ENCODE data around the gene POTEF. TPM values are rescaled to one million over a fixed set of nuclear protein-coding genes. Genes with fewer than 3 reads are reported as not detected.
"Not testable (repeated sequence)": the region's sequence is repeated elsewhere in the genome, so short reads cannot be mapped to it uniquely, and the experiment has no call there.

Gene POTEF
- total RNA-seq, 2 donors from 2014 or later: not detected

- TF ChIP-seq CTCF (IDR thresholded peaks at IDR 0.05) (no peak), POLR2A (IDR thresholded peaks at IDR 0.05) (no peak)
- H3K27me3 ChIP-seq: no peaks in the 10 kb centered on the region
- H3K4me1 ChIP-seq: peaks cover 12% of the 10 kb centered on the region
- peaks cover 0 to 3% of the 10 kb centered on the region in 2 donors for H3K36me3 ChIP-seq (replicated peaks in 1 of 2; ENCODE audit: insufficient read depth in 1 of 2, low read depth in 2 of 2)
- DNase-seq (no peak), ATAC-seq (no peak)
- no peak overlapping the region for H3K4me3 ChIP-seq
- H3K9me3 ChIP-seq: no peaks in the 10 kb centered on the region
- H3K27ac ChIP-seq: no peak overlapping the region
- intact Hi-C loops (cut with DNase I): no loop called here
- 73 to 78% methylated on average over 6 to 9 of the region's 9 CpGs for WGBS, 2 donors
These were observed 27.6 kb upstream of the POTEF start for GRCh38 chr2:130156624-130157004.

GRCh38 chr2:130155956-130156623 is 27.1 kb upstream of the POTEF start:
- H3K27ac ChIP-seq; H3K4me3 ChIP-seq; H3K27me3 ChIP-seq; H3K9me3 ChIP-seq; H3K36me3 ChIP-seq (replicated peaks in 1 of 2; ENCODE audit: insufficient read depth in 1 of 2, low read depth in 2 of 2); intact Hi-C loops (cut with DNase I): not testable (repeated sequence)
- 0 to 15% methylated on average over 3 to 16 of the region's 16 CpGs for WGBS, 2 donors
- TF ChIP-seq CTCF (IDR thresholded peaks at IDR 0.05): peak; percentile 61 to 79 (median 71)
- H3K4me1 ChIP-seq: peaks cover 12% of the 10 kb centered on the region
- ATAC-seq (peak; percentile 93), DNase-seq (peak; percentile 84 to 92 (median 90))

- 93 to 96% methylated on average over 21 to 23 of the region's 29 CpGs for WGBS, 2 donors
- peaks cover 0 to 3% of the 10 kb centered on the region in 2 donors for H3K36me3 ChIP-seq (replicated peaks in 1 of 2; ENCODE audit: insufficient read depth in 1 of 2, low read depth in 2 of 2)
- peaks cover 12% of the 10 kb centered on the region for H3K4me1 ChIP-seq
- H3K27me3 ChIP-seq: no peaks in the 10 kb centered on the region
- H3K4me3 ChIP-seq: no peak overlapping the region
- no peak overlapping the region for H3K27ac ChIP-seq
- intact Hi-C loops (cut with DNase I): no loop called here
- no peak for DNase-seq
- ATAC-seq: no peak
- no peaks in the 10 kb centered on the region for H3K9me3 ChIP-seq
- TF ChIP-seq POLR2A (IDR thresholded peaks at IDR 0.05) (no peak), CTCF (IDR thresholded peaks at IDR 0.05) (no peak)
These were observed 26.0 kb upstream of the POTEF start for GRCh38 chr2:130154773-130155765.

GRCh38 chr2:130154423-130154770 is 25.4 kb upstream of the POTEF start:
- H3K9me3 ChIP-seq; intact Hi-C loops (cut with DNase I); H3K4me3 ChIP-seq; H3K27ac ChIP-seq; ATAC-seq; H3K36me3 ChIP-seq (replicated peaks in 1 of 2; ENCODE audit: insufficient read depth in 1 of 2, low read depth in 2 of 2); DNase-seq; H3K27me3 ChIP-seq: not testable (repeated sequence)
- H3K4me1 ChIP-seq: peaks cover 12% of the 10 kb centered on the region
- 94 to 100% methylated on average over 2 to 6 of the region's 8 CpGs for WGBS, 2 donors

- 95 to 97% methylated on average over 11 to 20 of the region's 23 CpGs for WGBS, 2 donors
- H3K36me3 ChIP-seq (replicated peaks in 1 of 2; ENCODE audit: insufficient read depth in 1 of 2, low read depth in 2 of 2); H3K4me3 ChIP-seq; H3K9me3 ChIP-seq; DNase-seq; H3K27me3 ChIP-seq; ATAC-seq; intact Hi-C loops (cut with DNase I); H3K27ac ChIP-seq: not testable (repeated sequence)
- H3K4me1 ChIP-seq: peaks cover 12% of the 10 kb centered on the region
These were observed 24.9 kb upstream of the POTEF start for GRCh38 chr2:130153721-130154422.
